Activated CD4-positive, CD25-positive, alpha-beta regulatory T cell (primary cell): Measurements from ENCODE around the gene COL8A1.
"Not testable (repeated sequence)": the region's sequence is repeated elsewhere in the genome, so short reads cannot be mapped to it uniquely, and the experiment has no call there.

Experiments used
- DNase-seq, 4 experiments: peaks; one replicate each; lab custom pipeline; 2025; lab: John Stamatoyannopoulos, UW

COL8A1 gene

GRCh38 chr3:99709686-99710085 lies 71.3 kb downstream of the COL8A1 start:
- DNase-seq = no peak

GRCh38 chr3:99710094-99710493 lies 71.7 kb downstream of the COL8A1 start:
- no peak for DNase-seq

- DNase-seq = no peak
These were observed 73.0 kb downstream of the COL8A1 start for GRCh38 chr3:99711351-99711750.

- DNase-seq = no peak
These were observed 74.0 kb downstream of the COL8A1 start for GRCh38 chr3:99712291-99712954.

- no peak for DNase-seq
These were observed 75.0 kb downstream of the COL8A1 start for GRCh38 chr3:99713440-99713839.

GRCh38 chr3:99714146-99714545 lies 75.8 kb downstream of the COL8A1 start:
- DNase-seq = no peak

GRCh38 chr3:99714575-99714974 lies 76.2 kb downstream of the COL8A1 start:
- no peak for DNase-seq

GRCh38 chr3:99716463-99716995 lies 78.1 kb downstream of the COL8A1 start:
- no peak for DNase-seq

- DNase-seq = no peak
These were observed 82.7 kb downstream of the COL8A1 start for GRCh38 chr3:99720985-99721632.

- DNase-seq = no peak
These were observed 83.2 kb downstream of the COL8A1 start for GRCh38 chr3:99721633-99722007.

- DNase-seq = no peak
These were observed 85.9 kb downstream of the COL8A1 start for GRCh38 chr3:99724276-99724675.

GRCh38 chr3:99730870-99731269 lies 92.5 kb downstream of the COL8A1 start:
- DNase-seq = no peak

GRCh38 chr3:99731499-99731898 lies 93.1 kb downstream of the COL8A1 start:
- DNase-seq = no peak

GRCh38 chr3:99740371-99740770 lies 102.0 kb downstream of the COL8A1 start:
- not testable (repeated sequence) for DNase-seq

- no peak for DNase-seq
These were observed 103.2 kb downstream of the COL8A1 start for GRCh38 chr3:99741588-99741987.

- DNase-seq = no peak
These were observed 109.5 kb downstream of the COL8A1 start for GRCh38 chr3:99747915-99748314.

GRCh38 chr3:99751649-99752048 lies 113.3 kb downstream of the COL8A1 start:
- DNase-seq = no peak

GRCh38 chr3:99753268-99753975 lies 115.0 kb downstream of the COL8A1 start:
- no peak for DNase-seq

- DNase-seq = no peak
These were observed 117.4 kb downstream of the COL8A1 start for GRCh38 chr3:99755831-99756230.

GRCh38 chr3:99757966-99758365 lies 119.6 kb downstream of the COL8A1 start:
- DNase-seq = no peak

- DNase-seq = no peak
These were observed 120.2 kb downstream of the COL8A1 start for GRCh38 chr3:99758502-99759177.

- DNase-seq = no peak
These were observed 121.6 kb downstream of the COL8A1 start for GRCh38 chr3:99760031-99760430.
